ENCODE measurements around the gene CCDC71.

CCDC71 gene

GRCh38 chr3:49165771-49166751 lies at the start of gene CCDC71:
TSS of gene CCDC71 (minus strand) at chr3:49166331. CDS start at chr3:49164208, 2,123 bp downstream.
- DNase-seq: peak; percentile 81

- DNase-seq: no peak
Observed at GRCh38 chr3:49213998-49214397, 47.9 kb upstream of the CCDC71 start.

- no peak for DNase-seq
Observed at GRCh38 chr3:49213541-49213943, 47.4 kb upstream of the CCDC71 start.

- DNase-seq: no peak
Observed at GRCh38 chr3:49199900-49200281, 33.8 kb upstream of the CCDC71 start.

- no peak for DNase-seq
Observed at GRCh38 chr3:49199239-49199899, 33.2 kb upstream of the CCDC71 start.

- no peak for DNase-seq
Observed at GRCh38 chr3:49198611-49199230, 32.6 kb upstream of the CCDC71 start.

- no peak for DNase-seq
Observed at GRCh38 chr3:49198161-49198560, 32.0 kb upstream of the CCDC71 start.

GRCh38 chr3:49191741-49192140 lies 25.6 kb upstream of the CCDC71 start:
- DNase-seq: no peak

- no peak for DNase-seq
Observed at GRCh38 chr3:49183873-49184272, 17.7 kb upstream of the CCDC71 start.

- DNase-seq: no peak
Observed at GRCh38 chr3:49182682-49183081, 16.6 kb upstream of the CCDC71 start.

- no peak for DNase-seq
Observed at GRCh38 chr3:49181351-49181750, 15.2 kb upstream of the CCDC71 start.

GRCh38 chr3:49180116-49180515 lies 14.0 kb upstream of the CCDC71 start:
- DNase-seq: no peak

GRCh38 chr3:49177073-49177472 lies 10.9 kb upstream of the CCDC71 start:
- no peak for DNase-seq

GRCh38 chr3:49175530-49175929 lies 9.4 kb upstream of the CCDC71 start:
- no peak for DNase-seq

GRCh38 chr3:49174397-49174985 lies 8.4 kb upstream of the CCDC71 start:
- DNase-seq: no peak

GRCh38 chr3:49173792-49174170 lies 7.7 kb upstream of the CCDC71 start:
- DNase-seq: no peak

- DNase-seq: no peak
Observed at GRCh38 chr3:49173116-49173791, 7.1 kb upstream of the CCDC71 start.

GRCh38 chr3:49172551-49173041 lies 6.5 kb upstream of the CCDC71 start:
- DNase-seq: no peak

- no peak for DNase-seq
Observed at GRCh38 chr3:49171775-49172500, 5.8 kb upstream of the CCDC71 start.

- DNase-seq: peak; percentile 83
Observed at GRCh38 chr3:49171119-49171774, 5.1 kb upstream of the CCDC71 start, which contains the start of gene KLHDC8B. TSS of gene KLHDC8B (plus strand) at chr3:49171598. CDS start at chr3:49172770, 1,172 bp downstream.

- DNase-seq: no peak
Observed at GRCh38 chr3:49170744-49171118, 4.6 kb upstream of the CCDC71 start.
